Left colon (tissue), 2 donors: ENCODE results near the gene TXNRD2. TPM values are rescaled to one million over a fixed set of nuclear protein-coding genes. Genes with fewer than 3 reads are reported as not detected.

Experiments used
- ATAC-seq: fragments of 200-7000 bp; cut with Tn5 transposase; one replicate; pipeline ENCODE4 v1.9.1; 2020; ENCODE audit warnings: mild to moderate bottlenecking, moderate library complexity
- DNase-seq, 2 donors: peaks; one replicate each; pipeline ENCODE4 v3.0.0-alpha.2; 2020
- intact Hi-C, 2 donors: fragments of 100-400 bp; cut with DNase I in 1 of 2; cut with micrococcal nuclease in 1 of 2; formaldehyde crosslinking; loops; one replicate each; pipeline versions ENCODE4 v1.11.2 to v1.14.0; 2022; cut with DNase I, micrococcal nuclease
- total RNA-seq, 2 donors: library from RNA; stranded (reverse); fragmentation: NEBNext Ultra II Directional; extraction: Animal tissue kit (Norgen Biotek cat#: 25700); gene quantifications; one replicate each; pipeline ENCODE4 v1.2.1, GENCODE V29; 2021
- donor health status: DM: no; HTN: no; CAD: no.
- donor health status: DM: yes; HTN: yes; CAD: no.

TXNRD2 gene
- total RNA-seq, 2 donors from 2014 or later, result 18.2 to 21.5 TPM

GRCh38 chr22:19981961-19982920, 40.6 kb upstream of the TXNRD2 start:
- ATAC-seq (no peak), DNase-seq (no peak)
- intact Hi-C loops, result no loop called here

- intact Hi-C loops, result no loop called here
- no peak for DNase-seq
These were observed 39.7 kb upstream of the TXNRD2 start for GRCh38 chr22:19981171-19981960.

DNA sequence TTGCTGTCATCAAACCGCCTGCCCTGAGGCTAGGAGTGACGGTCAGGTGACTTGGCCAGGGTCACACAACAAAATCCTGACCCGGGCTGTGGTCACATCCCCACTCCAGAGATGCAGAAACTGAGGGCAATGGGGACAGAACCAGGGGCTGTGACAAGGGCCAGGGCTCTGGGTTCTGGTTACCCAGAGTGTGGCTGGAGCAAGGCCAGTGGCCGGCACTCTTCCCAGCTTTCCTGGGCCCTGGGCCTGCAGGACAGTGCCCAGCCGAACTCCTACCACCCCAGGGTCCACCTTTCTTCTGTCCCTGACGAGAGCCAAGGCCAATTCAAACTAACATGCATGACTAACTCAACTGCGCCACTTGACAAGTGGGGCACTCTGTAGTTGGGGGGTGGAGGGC, 39.1 kb upstream of the TXNRD2 start:
- DNase-seq (no peak), ATAC-seq (no peak)

More at GRCh38 chr22:19981171-19981960, 39.7 kb upstream of the TXNRD2 start:
- ATAC-seq, result no peak

GRCh38 chr22:19979712-19980493, 38.3 kb upstream of the TXNRD2 start:
- intact Hi-C loops, result no loop called here
- ATAC-seq, result no peak

More for the DNA sequence above, 39.1 kb upstream of the TXNRD2 start:
- intact Hi-C loops, result no loop called here

DNA sequence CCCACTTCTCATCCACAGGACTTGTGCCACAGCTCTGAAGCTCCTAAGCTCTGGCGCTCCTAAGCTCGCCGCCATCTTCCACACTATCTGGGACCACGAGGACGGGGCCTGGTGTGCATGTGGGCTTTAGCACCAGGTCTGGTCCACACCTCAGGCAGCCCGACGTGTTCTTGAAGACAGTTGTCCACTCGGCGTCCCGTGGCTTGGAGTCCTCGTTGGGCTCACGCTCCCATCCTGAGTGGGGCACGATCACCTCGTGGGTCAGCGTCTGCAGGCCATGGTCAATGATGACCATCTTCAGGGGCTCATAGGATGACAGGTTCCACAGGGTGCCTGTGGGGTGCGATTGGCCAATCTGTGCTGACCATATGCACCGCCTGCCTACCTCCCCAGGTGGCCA, 37.1 kb upstream of the TXNRD2 start:
- DNase-seq, result no peak
- intact Hi-C loops, result no loop called here
- ATAC-seq, result no peak

More at GRCh38 chr22:19979712-19980493, 38.3 kb upstream of the TXNRD2 start:
- DNase-seq, result no peak

- intact Hi-C loops, result no loop called here
- ATAC-seq (no peak), DNase-seq (no peak)
These were observed 36.0 kb upstream of the TXNRD2 start for GRCh38 chr22:19977296-19978243.

DNA sequence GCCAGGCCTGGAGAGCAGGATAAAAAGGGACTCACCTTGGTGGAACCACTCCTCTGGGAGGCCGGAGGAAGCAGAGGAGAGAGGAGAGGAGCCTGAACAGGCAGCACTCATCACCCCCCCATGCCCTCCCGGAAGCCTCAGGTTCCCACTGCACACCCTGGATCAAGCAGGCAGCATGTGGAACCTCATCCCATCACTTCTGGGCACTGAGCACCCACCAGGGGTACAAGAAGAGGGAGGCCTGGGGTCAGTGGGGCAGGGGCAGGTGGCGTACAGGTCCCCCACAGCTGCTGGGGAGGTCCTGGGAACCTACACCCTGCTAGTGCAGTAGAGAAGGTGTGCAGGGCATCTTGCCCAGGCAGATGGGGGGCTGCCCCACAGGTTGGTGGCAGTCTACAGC, 35.1 kb upstream of the TXNRD2 start:
- ATAC-seq (no peak), DNase-seq (no peak)
- intact Hi-C loops, result no loop called here

DNA sequence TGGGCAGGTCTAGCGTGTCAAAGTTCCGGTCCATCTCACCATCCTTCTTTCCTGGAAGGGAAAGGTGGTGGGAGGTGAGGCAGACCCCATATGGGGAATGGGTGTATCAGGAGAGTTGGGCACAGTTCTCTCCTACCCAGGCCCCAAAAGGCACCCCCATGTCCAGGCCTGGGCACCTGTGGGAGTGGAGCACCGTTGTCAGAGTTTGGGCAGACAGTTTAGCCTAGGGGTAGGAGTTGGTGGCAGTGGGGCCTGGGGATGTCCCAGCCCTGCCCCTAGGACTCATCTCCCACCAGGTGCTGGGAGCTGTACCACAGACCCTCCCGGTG, 34.1 kb upstream of the TXNRD2 start:
- ATAC-seq, result no peak
- no peak for DNase-seq
- intact Hi-C loops, result no loop called here

GRCh38 chr22:19974935-19975706, 33.5 kb upstream of the TXNRD2 start:
- ATAC-seq (no peak), DNase-seq (no peak)
- intact Hi-C loops, result loop anchor here in 1 of 2 donors (5.0 kb wide), 1 partner anchor 32 kb away; no protein-coding TSS in a partner anchor

DNA sequence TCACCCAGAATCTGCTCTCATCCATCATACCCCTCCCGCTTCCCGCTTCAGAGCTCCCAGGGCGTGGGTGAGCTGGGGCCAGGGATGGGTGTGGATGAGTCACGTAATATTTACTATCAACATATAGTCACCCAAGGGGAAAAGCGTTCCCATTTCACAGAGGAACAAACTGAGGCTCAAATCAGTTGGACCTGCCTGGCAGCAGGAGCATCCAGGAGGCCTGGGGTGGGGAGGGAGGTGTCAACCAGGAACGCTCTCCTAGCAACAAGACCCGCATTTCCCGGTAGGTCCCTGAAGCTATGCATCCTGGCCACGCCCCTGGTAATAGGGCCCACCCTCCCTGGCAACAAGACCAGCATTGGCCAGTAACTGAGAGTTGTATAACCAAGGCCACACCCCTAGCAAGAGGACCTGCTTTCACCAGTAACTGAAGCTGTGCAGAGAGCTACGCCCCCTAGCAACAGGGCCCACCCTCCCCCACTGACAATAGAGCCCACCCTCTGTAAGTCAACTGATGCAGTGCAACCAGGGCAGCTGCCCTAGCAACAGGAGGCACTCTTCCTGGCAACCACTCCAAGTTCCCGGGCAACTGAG, 32.7 kb upstream of the TXNRD2 start:
- intact Hi-C loops, result loop anchor here in 1 of 2 donors (5.0 kb wide), 1 partner anchor 33 kb away; no protein-coding TSS in a partner anchor
- DNase-seq, result peak; percentile 64 to 65
- ATAC-seq, result peak; percentile 65

GRCh38 chr22:19973551-19974267, 32.1 kb upstream of the TXNRD2 start:
- no peak for ATAC-seq
- intact Hi-C loops, result loop anchor here in 1 of 2 donors (5.0 kb wide), 1 partner anchor 34 kb away; no protein-coding TSS in a partner anchor
- DNase-seq, result no peak

DNA sequence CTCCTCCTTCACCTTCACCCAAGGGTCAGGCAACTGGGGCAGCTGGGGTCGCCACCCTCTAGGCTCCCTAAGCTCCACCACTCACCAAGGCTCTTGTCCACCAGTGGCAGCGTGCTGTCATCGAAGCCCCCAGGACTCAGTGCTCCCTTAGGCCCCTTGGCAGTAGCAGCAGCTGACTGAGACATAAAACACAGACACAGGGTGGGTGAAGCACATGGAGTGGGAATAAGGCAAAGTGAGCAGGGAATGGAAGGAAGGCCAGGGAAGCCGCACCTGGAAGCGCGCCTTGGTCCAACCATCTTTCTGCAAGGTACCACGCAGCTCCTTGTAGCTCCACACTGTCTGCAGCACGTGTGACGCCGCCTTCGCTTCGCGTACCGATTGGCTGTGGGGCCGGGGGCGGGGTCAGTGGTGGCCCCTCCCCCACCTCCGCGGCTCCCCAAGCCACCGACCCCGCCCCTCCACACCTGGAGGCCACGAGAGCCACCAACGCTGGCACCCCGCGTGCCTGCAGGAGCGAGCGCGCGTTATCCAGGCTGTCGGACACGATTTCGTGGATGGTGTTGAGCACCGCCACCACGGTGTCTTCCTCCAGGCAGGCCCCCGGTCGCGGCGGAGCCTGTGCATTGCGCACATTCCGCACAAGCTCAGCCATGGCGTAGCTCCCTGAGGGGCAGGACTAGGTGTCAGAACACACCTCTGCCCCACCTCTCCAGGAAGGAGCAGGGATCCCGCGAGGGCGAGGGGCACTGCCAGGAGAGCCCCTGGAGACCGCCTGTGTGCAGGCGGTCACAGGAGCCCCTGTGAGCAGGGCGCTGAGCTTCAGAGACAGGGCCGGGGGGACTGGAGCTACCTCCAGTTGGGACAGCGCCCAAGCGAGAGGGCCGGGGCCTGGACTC, 31.3 kb upstream of the TXNRD2 start:
- intact Hi-C loops, result loop anchor here in 1 of 2 donors (5.0 kb wide), 1 partner anchor 34 kb away; no protein-coding TSS in a partner anchor
- ATAC-seq (no peak), DNase-seq (no peak)

GRCh38 chr22:19972251-19972650, 30.6 kb upstream of the TXNRD2 start:
- intact Hi-C loops, result loop anchor here in 1 of 2 donors (5.0 kb wide), 1 partner anchor 35 kb away; no protein-coding TSS in a partner anchor
- ATAC-seq, result no peak
- DNase-seq, result no peak

GRCh38 chr22:19971276-19972124, 29.9 kb upstream of the TXNRD2 start:
- ATAC-seq (no peak), DNase-seq (no peak)
- intact Hi-C loops, result loop anchor here in 1 of 2 donors (5.0 kb wide), 1 partner anchor 36 kb away; no protein-coding TSS in a partner anchor
